Hematopoietic multipotent progenitor cell treated with erythropoietin and hydrocortisone succinate and interleukin-3 and kit ligand, for 4 days (in vitro differentiated cells): ENCODE results near the gene ARHGEF37.

Experiments used
- DNase-seq: peaks from one replicate; pipeline ENCODE4 v3.0.0-alpha.2; 2015

ARHGEF37 gene

DNA sequence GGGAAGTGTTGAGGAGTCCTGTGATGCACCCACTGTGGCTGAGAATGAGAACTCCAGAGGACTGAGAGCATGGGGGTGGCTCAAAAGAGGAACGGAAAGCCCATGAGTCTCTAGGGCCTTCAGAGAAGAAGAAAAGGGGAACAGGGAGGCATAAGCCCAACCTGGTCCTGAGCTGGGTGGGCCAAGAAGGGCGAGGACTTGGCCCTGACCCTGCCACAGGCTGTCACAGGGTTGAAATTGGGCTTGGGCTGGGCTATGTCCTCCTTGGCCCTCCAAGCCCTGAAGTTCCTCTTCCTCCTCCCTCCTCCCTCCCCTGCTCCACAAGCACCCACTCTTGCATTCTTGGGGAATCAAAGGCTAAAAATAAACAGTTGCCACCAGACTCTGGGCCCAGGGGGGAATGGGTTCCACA is 99.5 kb downstream of the ARHGEF37 start:
- DNase-seq: peak; percentile 76

DNA sequence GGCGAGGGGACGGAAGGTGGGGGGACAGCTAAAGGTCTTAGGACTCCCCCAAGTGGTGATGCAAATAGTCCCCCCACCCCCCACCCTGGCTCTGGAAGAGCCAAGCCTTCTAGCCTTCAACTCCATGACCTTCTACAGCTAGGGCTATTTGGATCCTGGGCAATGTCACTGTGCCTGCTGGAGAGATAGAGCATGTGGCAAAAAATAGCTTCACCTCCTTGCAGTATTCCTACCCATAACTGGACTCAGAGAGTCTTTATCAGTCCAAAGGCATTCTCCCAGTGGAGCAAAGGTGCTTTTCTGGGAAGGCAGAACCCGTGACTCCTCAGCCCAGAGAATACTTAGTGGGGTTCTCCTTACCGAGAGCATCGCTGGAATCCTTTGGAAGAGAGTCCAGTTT is 100.0 kb downstream of the ARHGEF37 start:
- no peak for DNase-seq

DNA sequence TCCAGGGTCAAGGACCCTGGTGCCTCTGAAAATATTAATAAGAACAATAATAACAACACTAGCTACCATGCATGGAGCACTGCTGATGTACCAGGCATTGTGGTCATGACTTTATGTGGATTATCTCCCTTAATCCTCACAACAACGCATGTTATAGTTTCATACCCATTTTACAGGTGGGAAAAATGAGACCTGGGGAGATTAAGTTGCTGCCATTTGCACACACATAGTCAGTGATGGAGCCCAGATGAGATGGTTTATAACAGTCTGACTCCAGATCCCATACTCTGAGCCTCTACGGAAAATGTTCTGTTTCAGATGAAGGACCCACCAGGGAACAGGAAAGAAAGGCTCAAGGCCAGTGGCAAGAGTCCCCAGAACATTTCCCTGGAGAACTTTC is 100.6 kb downstream of the ARHGEF37 start:
- no peak for DNase-seq

DNA sequence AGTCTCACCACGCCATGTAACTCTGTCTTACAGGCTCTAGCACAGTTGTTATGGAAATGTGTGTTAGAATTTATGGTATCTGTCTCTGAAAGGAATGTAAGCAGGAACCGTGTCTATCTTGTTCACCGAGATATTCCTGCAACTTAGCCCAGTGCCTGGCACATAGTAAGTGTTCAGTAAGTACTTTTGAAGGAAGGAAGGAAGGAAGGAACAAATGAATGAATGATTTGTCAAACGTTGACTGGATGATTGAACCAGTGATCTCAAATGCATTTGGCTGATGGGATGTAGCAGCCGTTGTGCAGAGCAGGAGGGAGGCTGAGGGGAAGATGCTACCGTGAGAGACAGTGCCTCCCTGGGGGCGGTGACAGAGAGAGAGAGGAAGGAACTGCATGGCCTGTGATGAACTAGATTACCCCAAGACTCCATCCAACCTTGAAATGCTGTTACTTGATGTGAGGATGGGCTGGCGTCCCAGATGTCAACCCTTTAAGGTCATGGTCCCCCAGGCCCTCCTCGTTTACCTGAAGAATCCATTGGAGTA is 101.3 kb downstream of the ARHGEF37 start:
- DNase-seq: no peak

DNA sequence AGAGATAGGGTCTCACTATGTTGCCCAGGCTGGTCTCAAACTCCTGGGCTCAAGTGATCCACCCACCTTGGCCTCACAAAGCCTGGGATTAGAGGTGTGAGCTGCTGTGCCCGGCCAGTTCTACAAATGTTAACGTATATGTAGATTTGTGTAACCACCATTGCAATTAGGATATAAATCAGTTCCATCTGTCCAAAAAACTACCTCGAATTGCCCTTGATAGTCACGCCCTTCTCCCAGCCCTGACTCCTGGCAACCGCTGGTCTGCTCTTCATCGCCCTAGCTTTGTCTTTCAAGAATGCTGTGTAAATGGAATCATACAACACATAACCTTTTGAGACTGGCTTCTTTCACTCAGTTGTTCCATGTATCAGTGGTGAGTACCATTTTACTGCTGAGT is 102.7 kb downstream of the ARHGEF37 start:
- no peak for DNase-seq

DNA sequence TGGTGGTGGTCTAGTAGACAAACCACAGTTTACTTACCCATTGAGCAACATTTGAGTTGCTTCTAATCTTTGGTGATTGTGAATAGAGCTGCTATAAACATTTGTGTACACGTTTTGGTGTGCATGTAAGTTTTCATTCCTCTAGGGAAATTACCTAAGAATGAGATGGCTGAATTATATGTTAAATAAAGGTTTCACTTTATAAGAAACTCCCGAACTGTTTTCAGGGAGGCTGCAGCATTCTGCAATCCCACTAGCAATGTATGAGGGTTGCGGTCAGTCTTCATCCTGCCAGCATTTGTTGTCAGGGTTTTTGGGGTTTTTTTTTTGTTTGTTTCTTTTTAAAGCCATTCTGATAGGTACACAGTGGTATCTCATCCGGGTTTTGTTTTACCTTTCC is 103.1 kb downstream of the ARHGEF37 start:
- DNase-seq: no peak
